AG04449 (cell line): ENCODE data around the gene ARHGAP8.

Source experiments
- CTCF ChIA-PET: fragments of 350-600 bp; formaldehyde crosslinking; extraction: SDS; loops from one replicate; lab custom pipeline; 2021; ENCODE audit warnings: antibody characterized with exemption; lab: Yijun Ruan, JAX
- POLR2A ChIA-PET: fragments of 400-600, 350-600 bp; formaldehyde crosslinking; extraction: SDS; loops from one replicate; lab custom pipeline; 2020; ENCODE audit warnings: antibody characterized with exemption, inconsistent platforms; lab: Yijun Ruan, JAX
- DNase-seq: peaks from one replicate; pipeline ENCODE4 v3.0.0-alpha.2; 2010; ENCODE audit warnings: low read depth, low spot score
- H3K4me3 ChIP-seq: 2 replicates; pipeline ENCODE4 v1.5.1; 2011; ENCODE audit warnings: low read depth, mild to moderate bottlenecking, control low read depth, low read length
- TF ChIP-seq, protein P1 (sequence below): IDR thresholded peaks from one replicate; pipeline ENCODE4 v1.5.1; 2011; ENCODE audit warnings: mild to moderate bottlenecking, moderate library complexity, low read length, control low read depth, inconsistent platforms; ENCODE audit not compliant: insufficient read depth; ENCODE audit errors: missing control alignments

The ARHGAP8 gene

DNA sequence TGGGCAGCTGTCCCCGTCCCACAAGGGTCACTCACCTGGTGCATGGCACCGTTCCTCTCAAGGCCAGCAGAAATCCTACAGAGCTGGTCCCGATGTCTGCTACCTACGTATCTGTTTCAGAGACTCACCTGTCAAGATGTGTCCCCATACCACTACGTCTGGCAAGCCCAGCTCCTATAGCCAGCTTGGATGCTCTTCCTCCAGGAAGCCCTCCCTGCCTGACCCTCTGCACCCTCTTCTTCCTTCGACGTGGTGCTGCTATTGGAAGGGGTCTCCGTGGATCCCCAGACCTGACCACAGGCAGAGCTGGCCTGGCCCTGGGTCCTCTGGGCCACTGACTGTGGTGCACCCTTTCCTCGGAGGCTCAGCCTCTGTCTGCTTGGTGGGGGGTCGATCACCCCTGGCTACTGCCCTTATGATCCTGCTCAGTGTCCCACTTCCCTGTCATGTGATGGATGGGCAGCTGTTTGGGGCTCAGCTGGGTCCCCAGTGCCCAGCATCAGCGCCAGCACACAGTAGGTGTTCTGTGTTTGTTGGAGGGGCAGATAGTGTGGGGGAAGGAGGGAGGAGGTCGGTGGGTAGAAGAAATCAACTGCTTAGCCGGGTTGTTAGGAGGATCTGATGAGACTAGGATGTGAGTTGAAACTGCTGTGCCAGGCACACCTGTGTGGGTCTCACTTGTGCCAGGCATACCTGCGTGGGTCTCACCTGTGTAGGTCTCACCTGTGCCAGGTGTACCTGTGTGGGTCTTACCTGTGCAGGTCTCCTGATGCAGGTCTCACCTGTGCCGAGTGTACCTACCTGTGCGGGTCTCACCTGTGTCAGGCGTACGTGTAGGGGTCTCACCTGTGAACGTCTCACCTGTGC is 21.7 kb upstream of the ARHGAP8 start:
- TF ChIP-seq, protein P1, sequence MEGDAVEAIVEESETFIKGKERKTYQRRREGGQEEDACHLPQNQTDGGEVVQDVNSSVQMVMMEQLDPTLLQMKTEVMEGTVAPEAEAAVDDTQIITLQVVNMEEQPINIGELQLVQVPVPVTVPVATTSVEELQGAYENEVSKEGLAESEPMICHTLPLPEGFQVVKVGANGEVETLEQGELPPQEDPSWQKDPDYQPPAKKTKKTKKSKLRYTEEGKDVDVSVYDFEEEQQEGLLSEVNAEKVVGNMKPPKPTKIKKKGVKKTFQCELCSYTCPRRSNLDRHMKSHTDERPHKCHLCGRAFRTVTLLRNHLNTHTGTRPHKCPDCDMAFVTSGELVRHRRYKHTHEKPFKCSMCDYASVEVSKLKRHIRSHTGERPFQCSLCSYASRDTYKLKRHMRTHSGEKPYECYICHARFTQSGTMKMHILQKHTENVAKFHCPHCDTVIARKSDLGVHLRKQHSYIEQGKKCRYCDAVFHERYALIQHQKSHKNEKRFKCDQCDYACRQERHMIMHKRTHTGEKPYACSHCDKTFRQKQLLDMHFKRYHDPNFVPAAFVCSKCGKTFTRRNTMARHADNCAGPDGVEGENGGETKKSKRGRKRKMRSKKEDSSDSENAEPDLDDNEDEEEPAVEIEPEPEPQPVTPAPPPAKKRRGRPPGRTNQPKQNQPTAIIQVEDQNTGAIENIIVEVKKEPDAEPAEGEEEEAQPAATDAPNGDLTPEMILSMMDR = no peak
- POLR2A ChIA-PET = interaction anchor here (0.6 to 1.5 kb wide), 2 partner anchors 32 to 37 kb away, joined by 3 read pairs; no protein-coding TSS in a partner anchor

DNA sequence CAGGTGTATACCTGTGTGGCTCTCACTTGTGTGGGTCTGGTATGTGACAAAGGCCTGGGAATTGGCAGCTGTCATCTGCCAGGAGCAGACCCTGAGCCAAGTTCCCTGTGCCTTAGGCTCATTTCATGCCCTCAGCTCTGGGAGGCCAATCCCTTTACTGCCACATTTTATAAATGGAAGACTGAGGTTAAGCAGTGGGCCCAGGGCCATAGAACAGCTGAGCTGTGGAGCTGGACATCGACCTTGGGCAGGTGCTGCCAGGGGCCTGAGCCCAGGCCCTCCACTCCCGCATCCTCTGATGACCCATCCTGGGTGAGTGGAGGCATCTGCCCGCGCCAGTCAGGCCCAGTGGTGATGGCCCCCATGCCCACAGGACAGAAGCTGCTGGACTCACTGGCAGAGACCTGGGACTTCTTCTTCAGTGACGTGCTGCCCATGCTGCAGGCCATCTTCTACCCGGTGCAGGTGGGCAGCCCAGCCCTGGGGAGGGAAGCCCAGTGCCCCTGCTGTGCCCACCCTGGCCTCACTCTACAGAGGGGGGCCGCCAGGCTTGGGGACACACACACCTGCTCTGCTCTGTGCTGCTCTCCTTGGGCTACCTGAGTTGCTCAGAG is 20.9 kb upstream of the ARHGAP8 start:
- TF ChIP-seq, protein P1 = no peak
- no peak for DNase-seq
- H3K4me3 ChIP-seq = no peak overlapping the region
- POLR2A ChIA-PET = interaction anchor here (1.5 kb wide), 1 partner anchor 32 kb away, joined by 3 read pairs; no protein-coding TSS in a partner anchor
- CTCF ChIA-PET = interaction anchor here (3.5 to 16.9 kb wide), 2 partner anchors 8 to 40 kb away, joined by 11 to 470 read pairs; no protein-coding TSS in a partner anchor

More for the DNA sequence above, 21.7 kb upstream of the ARHGAP8 start:
- no peak for DNase-seq
- CTCF ChIA-PET = interaction anchor here (3.5 to 16.9 kb wide), 2 partner anchors 8 to 40 kb away, joined by 11 to 470 read pairs; no protein-coding TSS in a partner anchor
- H3K4me3 ChIP-seq = no peak overlapping the region

DNA sequence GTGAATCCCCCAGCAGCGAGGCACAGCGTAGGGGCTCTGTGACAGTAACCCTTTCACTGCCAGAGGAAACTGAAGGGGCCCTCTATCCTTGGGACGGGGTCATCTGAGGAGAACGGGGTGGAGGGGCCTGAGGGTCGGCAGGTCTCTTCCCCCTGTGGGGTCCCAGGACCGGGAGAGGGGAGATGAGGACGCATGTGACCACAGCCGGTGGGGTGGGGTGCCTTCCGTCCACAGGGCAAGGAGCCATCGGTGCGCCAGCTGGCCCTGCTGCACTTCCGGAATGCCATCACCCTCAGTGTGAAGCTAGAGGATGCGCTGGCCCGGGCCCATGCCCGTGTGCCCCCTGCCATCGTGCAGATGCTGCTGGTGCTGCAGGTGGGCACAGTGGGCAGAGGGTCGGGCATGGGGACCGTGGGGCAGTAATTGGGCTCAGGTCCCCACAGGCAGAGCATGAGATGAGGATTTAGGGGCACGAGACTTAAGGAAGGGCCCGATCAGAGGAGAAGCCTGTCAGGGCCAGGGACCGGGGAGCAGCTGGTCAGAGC is 20.3 kb upstream of the ARHGAP8 start:
- POLR2A ChIA-PET = no interaction called here
- DNase-seq = no peak
- no peak overlapping the region for H3K4me3 ChIP-seq
- TF ChIP-seq, protein P1 = no peak
- CTCF ChIA-PET = interaction anchor here (6.5 to 16.9 kb wide), 2 partner anchors 9 to 41 kb away, joined by 84 to 470 read pairs; no protein-coding TSS in a partner anchor

DNA sequence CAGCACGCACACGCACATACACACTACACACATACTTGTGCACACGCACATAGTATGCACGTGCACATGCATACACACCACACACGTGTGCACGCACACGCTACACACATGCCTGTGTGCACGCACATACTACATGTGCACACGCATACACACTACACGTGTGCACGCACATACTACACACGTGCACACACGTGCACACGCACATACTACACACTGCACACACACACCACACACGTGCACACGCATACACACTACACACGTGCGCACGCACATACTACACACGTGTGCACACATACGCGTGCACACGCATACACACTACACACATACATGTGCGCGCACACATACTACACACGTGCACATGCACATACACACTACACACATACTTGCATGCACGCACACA is 19.7 kb upstream of the ARHGAP8 start:
- TF ChIP-seq, protein P1 = no peak
- DNase-seq = no peak
- ChIA-PET POLR2A (no interaction called here), CTCF (interaction anchor here (1.1 to 16.9 kb wide), 4 partner anchors 10 to 56 kb away, joined by 3 to 470 read pairs (median 62); partner anchors contain the start of gene PRR5)
- no peak overlapping the region for H3K4me3 ChIP-seq

DNA sequence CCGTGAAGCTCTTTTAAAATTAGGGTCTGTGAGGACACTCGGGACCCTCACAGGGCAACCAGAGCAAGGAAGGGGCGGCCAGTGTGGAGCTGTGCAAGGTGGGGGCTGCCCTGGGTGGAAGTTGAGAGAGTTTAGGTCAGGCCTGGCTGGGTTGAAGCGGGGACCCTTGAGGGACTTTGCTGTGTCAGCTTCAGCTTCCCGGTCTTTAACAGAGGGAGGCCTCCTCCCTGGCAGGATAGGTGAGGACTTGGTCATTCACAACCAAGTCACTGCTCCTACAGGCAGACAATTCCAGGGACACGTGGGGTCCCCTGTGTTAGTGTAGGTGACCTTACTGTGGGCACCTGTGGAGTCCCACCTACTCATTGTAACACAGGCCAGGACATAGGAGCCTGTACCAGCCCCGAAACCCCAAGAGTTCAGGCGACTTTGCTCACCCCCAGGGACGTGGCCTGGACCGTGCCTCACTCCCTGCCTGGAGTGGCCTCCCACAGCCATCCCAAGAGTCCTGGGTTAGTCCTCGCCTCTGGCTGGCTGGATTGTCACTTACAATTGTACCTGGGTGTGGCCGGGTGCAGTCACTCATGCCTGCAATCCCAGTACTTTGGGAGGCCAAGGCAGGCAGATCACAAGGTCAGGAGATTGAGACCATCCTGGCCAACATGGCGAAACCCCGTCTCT is 18.8 kb upstream of the ARHGAP8 start:
- TF ChIP-seq, protein P1 = no peak
- CTCF ChIA-PET = interaction anchor here (1.1 to 16.9 kb wide), 7 partner anchors 10 to 741 kb away, joined by 3 to 470 read pairs (median 9); partner anchors contain the start of gene PRR5
- DNase-seq = no peak
- no peak overlapping the region for H3K4me3 ChIP-seq
- POLR2A ChIA-PET = no interaction called here
